Chondrocyte (in vitro differentiated cells): ENCODE results near the gene CXCL6. TPM values are rescaled to one million over a fixed set of nuclear protein-coding genes. Genes with fewer than 3 reads are reported as not detected.

Source experiments
- DNase-seq: peaks from one replicate; pipeline ENCODE4 v3.0.0; 2021; ENCODE audit warnings: mixed read lengths, low spot score
- H3K27ac Mint-ChIP-seq: one replicate; pipeline ENCODE4 v1.8.0; 2021; ENCODE audit warnings: mild to moderate bottlenecking, moderate library complexity, mixed read lengths; ENCODE audit not compliant: unreplicated experiment
- H3K27me3 Mint-ChIP-seq: 2 replicates; pipeline ENCODE4 v1.8.0; 2021; ENCODE audit warnings: low read depth, mixed read lengths
- H3K36me3 Mint-ChIP-seq: 2 replicates; pipeline ENCODE4 v1.8.0; 2021; ENCODE audit warnings: low read depth, mixed read lengths
- H3K4me1 Mint-ChIP-seq: 2 replicates; pipeline ENCODE4 v1.8.0; 2021; ENCODE audit warnings: low read depth, mild to moderate bottlenecking, mixed read lengths
- H3K4me3 Mint-ChIP-seq: one replicate; pipeline ENCODE4 v1.8.0; 2021; ENCODE audit warnings: mild to moderate bottlenecking, moderate library complexity, mixed read lengths; ENCODE audit not compliant: unreplicated experiment
- H3K9me3 Mint-ChIP-seq: 2 replicates; pipeline ENCODE4 v1.8.0; 2021; ENCODE audit warnings: low read depth, mixed read lengths
- CTCF ChIP-seq: fragments of 200-600 bp; sonication (generic); IDR thresholded peaks from 2 replicates; pipeline ENCODE4 v1.5.0; 2021; ENCODE audit warnings: antibody characterized with exemption, mild to moderate bottlenecking, moderate library complexity
- total RNA-seq: library from RNA; stranded (reverse); gene quantifications from 3 replicates; pipeline ENCODE4 v1.2.1, GENCODE V29; 2021

CXCL6 gene
- total RNA-seq, 1 donor from 2014 or later: not detected

- Mint-ChIP-seq H3K9me3 (no peaks in the 10 kb centered on the region), H3K27me3 (peaks cover 51% of the 10 kb centered on the region), H3K4me3 (no peak overlapping the region), H3K27ac (no peak overlapping the region), H3K36me3 (no peaks in the 10 kb centered on the region), H3K4me1 (peaks cover 19% of the 10 kb centered on the region)
- DNase-seq: no peak
- no peak for TF ChIP-seq CTCF
Observed at GRCh38 chr4:73872316-73873108, 36.0 kb downstream of the CXCL6 start.

GRCh38 chr4:73874386-73874785 is 37.9 kb downstream of the CXCL6 start:
- H3K27me3 Mint-ChIP-seq: peaks cover 52% of the 10 kb centered on the region
- H3K9me3 Mint-ChIP-seq: no peaks in the 10 kb centered on the region
- no peak for DNase-seq

GRCh38 chr4:73875401-73875800 is 38.9 kb downstream of the CXCL6 start:
- Mint-ChIP-seq H3K4me3 (no peak overlapping the region), H3K27me3 (peaks cover 51% of the 10 kb centered on the region), H3K27ac (no peak overlapping the region), H3K4me1 (no peaks in the 10 kb centered on the region), H3K9me3 (no peaks in the 10 kb centered on the region), H3K36me3 (no peaks in the 10 kb centered on the region)
- no peak for DNase-seq
- TF ChIP-seq CTCF: no peak

More at GRCh38 chr4:73874386-73874785, 37.9 kb downstream of the CXCL6 start:
- no peak overlapping the region for H3K4me3 Mint-ChIP-seq
- no peak for TF ChIP-seq CTCF
- H3K4me1 Mint-ChIP-seq: peaks cover 6% of the 10 kb centered on the region
- no peak overlapping the region for H3K27ac Mint-ChIP-seq
- H3K36me3 Mint-ChIP-seq: no peaks in the 10 kb centered on the region

- TF ChIP-seq CTCF: no peak
- H3K27ac Mint-ChIP-seq: no peak overlapping the region
- no peak for DNase-seq
- H3K4me3 Mint-ChIP-seq: no peak overlapping the region
- H3K9me3 Mint-ChIP-seq: no peaks in the 10 kb centered on the region
- peaks cover 15% of the 10 kb centered on the region for H3K4me1 Mint-ChIP-seq
- H3K36me3 Mint-ChIP-seq: no peaks in the 10 kb centered on the region
- peaks cover 38% of the 10 kb centered on the region for H3K27me3 Mint-ChIP-seq
Observed at GRCh38 chr4:73883306-73883705, 46.8 kb downstream of the CXCL6 start.

- peaks cover 15% of the 10 kb centered on the region for H3K4me1 Mint-ChIP-seq
- H3K27ac Mint-ChIP-seq: no peak overlapping the region
- no peak overlapping the region for H3K4me3 Mint-ChIP-seq
- DNase-seq: no peak
- no peaks in the 10 kb centered on the region for H3K9me3 Mint-ChIP-seq
- H3K36me3 Mint-ChIP-seq: no peaks in the 10 kb centered on the region
- no peak for TF ChIP-seq CTCF
- peaks cover 23% of the 10 kb centered on the region for H3K27me3 Mint-ChIP-seq
Observed at GRCh38 chr4:73885574-73886267, 49.2 kb downstream of the CXCL6 start.

Other genes starting within 250 kb of the CXCL6 start
- not detected in 3 replicates for gene RASSF6, start 216.2 kb upstream of the CXCL6 start, total RNA-seq
- gene CXCL8, start 96.1 kb upstream of the CXCL6 start, total RNA-seq: 0.27 to 0.48 TPM (median 0.46 TPM) in 3 replicates
- not detected in 3 replicates for gene PF4V1, start 16.6 kb downstream of the CXCL6 start, total RNA-seq
- gene CXCL1, start 32.7 kb downstream of the CXCL6 start, total RNA-seq: 0.72 to 1.0 TPM (median 0.74 TPM) in 3 replicates
- gene PF4, start 145.3 kb downstream of the CXCL6 start, total RNA-seq: 1.5 to 2.5 TPM (median 1.9 TPM) in 3 replicates
- not detected in 3 replicates for gene PPBP, start 151.5 kb downstream of the CXCL6 start, total RNA-seq
- 0.22 TPM in 1 of 3 replicates, not detected in the others for gene CXCL5, start 162.0 kb downstream of the CXCL6 start, total RNA-seq
- 0.20 TPM in 1 of 3 replicates, not detected in the others for gene CXCL3, start 202.0 kb downstream of the CXCL6 start, total RNA-seq